ENCODE measurements around the gene RABGAP1.

GRCh38 chr9:123072407-123072995 lies 131.7 kb downstream of the RABGAP1 start:
- TF ChIP-seq CTCF (IDR thresholded peaks at IDR 0.05) (no peak), POLR2A (IDR thresholded peaks at IDR 0.05) (no peak)

Data from tibial nerve (tissue), 3 donors.